Activated T-helper 1 cell treated with anti-CD3 and anti-CD28 coated beads, Interleukin-12 subunit alpha, Interleukin-12 subunit beta, Interleukin-2, Interleukin-4 antibody, amounts not matched to agents 30 ng/mL and 10 ng/mL and 1 ng/mL, durations not matched to agents 14 hours and 24 hours and 36 hours (primary cell): ENCODE data around the gene GDF9. TPM values are rescaled to one million over a fixed set of nuclear protein-coding genes. Genes with fewer than 3 reads are reported as not detected.

ENCODE experiments used
- DNase-seq: peaks from one replicate; pipeline ENCODE4 v3.0.0; 2021; ENCODE audit warnings: low spot score
- H3K27ac Mint-ChIP-seq: one replicate; pipeline ENCODE4 v1.8.0; 2021; ENCODE audit warnings: mild to moderate bottlenecking, mixed read lengths
- H3K27me3 Mint-ChIP-seq: one replicate; pipeline ENCODE4 v1.8.0; 2022; ENCODE audit warnings: mild to moderate bottlenecking, moderate library complexity, mixed read lengths; ENCODE audit not compliant: insufficient read depth
- H3K36me3 Mint-ChIP-seq: one replicate; pipeline ENCODE4 v1.8.0; 2021; ENCODE audit warnings: low read depth, mixed read lengths
- H3K4me1 Mint-ChIP-seq: one replicate; pipeline ENCODE4 v1.8.0; 2021; ENCODE audit warnings: low read depth, mixed read lengths
- H3K4me3 Mint-ChIP-seq: one replicate; pipeline ENCODE4 v1.8.0; 2021; ENCODE audit warnings: mild to moderate bottlenecking, moderate library complexity, mixed read lengths
- H3K9me3 Mint-ChIP-seq: one replicate; pipeline ENCODE4 v1.8.0; 2021; ENCODE audit warnings: mixed read lengths
- intact Hi-C: fragments of 100-400 bp; cut with micrococcal nuclease; formaldehyde crosslinking; loops from one replicate; pipeline ENCODE4 v1.15.1; 2024
- total RNA-seq: library from RNA; stranded (reverse); gene quantifications from 2 replicates; pipeline ENCODE4 v1.2.3, GENCODE V29; 2022

The GDF9 gene
- total RNA-seq, 1 donor from 2014 or later, result 0.57 TPM

GRCh38 chr5:132819468-132819867, 46.8 kb downstream of the GDF9 start:
- DNase-seq, result no peak
- peaks cover 42% of the 10 kb centered on the region for H3K27me3 Mint-ChIP-seq
- no peak overlapping the region for H3K27ac Mint-ChIP-seq
- H3K9me3 Mint-ChIP-seq, result no peaks in the 10 kb centered on the region
- H3K4me1 Mint-ChIP-seq, result peaks cover 21% of the 10 kb centered on the region
- peak overlapping the region; percentile 30 for H3K4me3 Mint-ChIP-seq
- intact Hi-C loops, result no loop called here
- no peaks in the 10 kb centered on the region for H3K36me3 Mint-ChIP-seq

- intact Hi-C loops, result no loop called here
- peaks cover 45% of the 10 kb centered on the region for H3K27me3 Mint-ChIP-seq
- H3K9me3 Mint-ChIP-seq, result no peaks in the 10 kb centered on the region
- H3K4me3 Mint-ChIP-seq, result no peak overlapping the region
- DNase-seq, result no peak
- H3K4me1 Mint-ChIP-seq, result peaks cover 25% of the 10 kb centered on the region
- H3K27ac Mint-ChIP-seq, result no peak overlapping the region
- no peaks in the 10 kb centered on the region for H3K36me3 Mint-ChIP-seq
Observed at GRCh38 chr5:132817011-132817410, 49.3 kb downstream of the GDF9 start.

GRCh38 chr5:132816554-132816953, 49.7 kb downstream of the GDF9 start:
- Mint-ChIP-seq H3K27ac (no peak overlapping the region), H3K4me1 (peaks cover 25% of the 10 kb centered on the region), H3K36me3 (no peaks in the 10 kb centered on the region), H3K27me3 (peaks cover 45% of the 10 kb centered on the region), H3K4me3 (no peak overlapping the region), H3K9me3 (no peaks in the 10 kb centered on the region)
- intact Hi-C loops, result no loop called here
- DNase-seq, result no peak

GRCh38 chr5:132816083-132816482, 50.2 kb downstream of the GDF9 start:
- Mint-ChIP-seq H3K4me3 (no peak overlapping the region), H3K27me3 (peaks cover 45% of the 10 kb centered on the region), H3K9me3 (no peaks in the 10 kb centered on the region), H3K36me3 (no peaks in the 10 kb centered on the region), H3K4me1 (peaks cover 25% of the 10 kb centered on the region), H3K27ac (no peak overlapping the region)
- no peak for DNase-seq
- intact Hi-C loops, result no loop called here

- no peaks in the 10 kb centered on the region for H3K9me3 Mint-ChIP-seq
- H3K4me3 Mint-ChIP-seq, result no peak overlapping the region
- peaks cover 52% of the 10 kb centered on the region for H3K27me3 Mint-ChIP-seq
- no peaks in the 10 kb centered on the region for H3K36me3 Mint-ChIP-seq
- peaks cover 24% of the 10 kb centered on the region for H3K4me1 Mint-ChIP-seq
- intact Hi-C loops, result no loop called here
- DNase-seq, result no peak
- H3K27ac Mint-ChIP-seq, result no peak overlapping the region
Observed at GRCh38 chr5:132815454-132815853, 50.8 kb downstream of the GDF9 start.

GRCh38 chr5:132814503-132815294, 51.6 kb downstream of the GDF9 start:
- H3K4me3 Mint-ChIP-seq, result peak overlapping the region; percentile 37
- no peaks in the 10 kb centered on the region for H3K9me3 Mint-ChIP-seq
- H3K27ac Mint-ChIP-seq, result no peak overlapping the region
- intact Hi-C loops, result no loop called here
- peaks cover 54% of the 10 kb centered on the region for H3K27me3 Mint-ChIP-seq
- no peaks in the 10 kb centered on the region for H3K36me3 Mint-ChIP-seq
- DNase-seq, result no peak
- peaks cover 19% of the 10 kb centered on the region for H3K4me1 Mint-ChIP-seq

- Mint-ChIP-seq H3K27me3 (peaks cover 57% of the 10 kb centered on the region), H3K9me3 (no peaks in the 10 kb centered on the region)
Observed at GRCh38 chr5:132813599-132814502, 52.4 kb downstream of the GDF9 start.

GRCh38 chr5:132812781-132813598, 53.3 kb downstream of the GDF9 start, which contains the start of gene SOWAHA:
SOWAHA (plus strand) TSS chr5:132813302; CDS start chr5:132813622, 320 bp downstream.
- no peaks in the 10 kb centered on the region for H3K36me3 Mint-ChIP-seq
- peak within 1 kb of the TSS; percentile 78 for H3K4me3 Mint-ChIP-seq
- no peak within 1 kb of the TSS for H3K27ac Mint-ChIP-seq
- no peak for DNase-seq
- peaks cover 11% of the 10 kb centered on the region for H3K4me1 Mint-ChIP-seq
- no peaks in the 10 kb centered on the region for H3K9me3 Mint-ChIP-seq
- peaks cover 57% of the 10 kb centered on the region for H3K27me3 Mint-ChIP-seq
- intact Hi-C loops, result no loop called here

More at GRCh38 chr5:132813599-132814502, 52.4 kb downstream of the GDF9 start:
- intact Hi-C loops, result no loop called here
- DNase-seq, result peak; percentile 18
- Mint-ChIP-seq H3K4me3 (no peak overlapping the region), H3K36me3 (no peaks in the 10 kb centered on the region), H3K4me1 (peaks cover 11% of the 10 kb centered on the region), H3K27ac (no peak overlapping the region)

GRCh38 chr5:132812123-132812765, 54.0 kb downstream of the GDF9 start:
- H3K27me3 Mint-ChIP-seq, result peaks cover 60% of the 10 kb centered on the region
- H3K36me3 Mint-ChIP-seq, result no peaks in the 10 kb centered on the region
- no peaks in the 10 kb centered on the region for H3K9me3 Mint-ChIP-seq
- H3K4me3 Mint-ChIP-seq, result peak overlapping the region; percentile 26
- no peak overlapping the region for H3K27ac Mint-ChIP-seq
- no peak for DNase-seq
- intact Hi-C loops, result no loop called here
- H3K4me1 Mint-ChIP-seq, result peaks cover 11% of the 10 kb centered on the region

Other genes with a start within 250 kb of the GDF9 start
- 294 and 308 TPM in 2 replicates for gene IL13, start 208.3 kb downstream of the GDF9 start, total RNA-seq
- 56.9 and 57.1 TPM in 2 replicates for gene IL4, start 192.5 kb downstream of the GDF9 start, total RNA-seq
- 58.5 and 66.9 TPM in 2 replicates for gene KIF3A, start 128.9 kb downstream of the GDF9 start, total RNA-seq
- gene CCNI2, start 119.0 kb downstream of the GDF9 start, total RNA-seq, result 52.5 and 55.6 TPM in 2 replicates
- 45.8 and 46.2 TPM in 2 replicates for gene SEPTIN8, start 89.2 kb downstream of the GDF9 start, total RNA-seq
- gene SOWAHA, start 53.2 kb downstream of the GDF9 start, total RNA-seq, result 0.47 and 0.54 TPM in 2 replicates
- gene SHROOM1, start 35.8 kb downstream of the GDF9 start, total RNA-seq, result 6.5 and 8.3 TPM in 2 replicates
- gene UQCRQ, start 173 bp upstream of the GDF9 start, total RNA-seq, result 410 and 425 TPM in 2 replicates
- 3.9 and 4.9 TPM in 2 replicates for gene LEAP2, start 7.2 kb upstream of the GDF9 start, total RNA-seq
- 38.3 and 40.9 TPM in 2 replicates for gene AFF4, start 97.2 kb upstream of the GDF9 start, total RNA-seq
- 37.6 and 41.7 TPM in 2 replicates for gene ZCCHC10, start 160.1 kb upstream of the GDF9 start, total RNA-seq
- 244 and 247 TPM in 2 replicates for gene HSPA4, start 185.5 kb upstream of the GDF9 start, total RNA-seq